Retinal pigment epithelial cell (primary cell): ENCODE results near the gene AAK1.

Experiments used
- DNase-seq: peaks from one replicate; pipeline ENCODE4 v3.0.0-alpha.2; 2010; ENCODE audit warnings: low read depth
- H3K4me3 ChIP-seq: 2 replicates; pipeline ENCODE4 v1.5.1; 2011; ENCODE audit warnings: mild to moderate bottlenecking, low read length, control low read depth, moderate library complexity
- CTCF ChIP-seq: conservative IDR thresholded peaks from 2 replicates; pipeline ENCODE4 v1.5.1; 2011; ENCODE audit warnings: low read depth, low read length, control low read depth, inconsistent platforms

AAK1 gene

GRCh38 chr2:69471793-69472192, 171.7 kb downstream of the AAK1 start:
- H3K4me3 ChIP-seq: no peak overlapping the region
- no peak for DNase-seq
- no peak for TF ChIP-seq CTCF

- H3K4me3 ChIP-seq: no peak overlapping the region
- TF ChIP-seq CTCF: no peak
- DNase-seq: no peak
Observed at GRCh38 chr2:69470911-69471310, 172.6 kb downstream of the AAK1 start.

- H3K4me3 ChIP-seq: no peak overlapping the region
- no peak for TF ChIP-seq CTCF
- no peak for DNase-seq
Observed at GRCh38 chr2:69469784-69470183, 173.8 kb downstream of the AAK1 start.

GRCh38 chr2:69469375-69469774, 174.2 kb downstream of the AAK1 start:
- TF ChIP-seq CTCF: no peak
- H3K4me3 ChIP-seq: no peak overlapping the region
- no peak for DNase-seq

- no peak for TF ChIP-seq CTCF
- no peak overlapping the region for H3K4me3 ChIP-seq
- no peak for DNase-seq
Observed at GRCh38 chr2:69466728-69467127, 176.8 kb downstream of the AAK1 start.

GRCh38 chr2:69465513-69466456, 177.8 kb downstream of the AAK1 start:
- TF ChIP-seq CTCF: no peak
- H3K4me3 ChIP-seq: no peak overlapping the region
- DNase-seq: no peak

- DNase-seq: no peak
- no peak overlapping the region for H3K4me3 ChIP-seq
- no peak for TF ChIP-seq CTCF
Observed at GRCh38 chr2:69464575-69464974, 179.0 kb downstream of the AAK1 start.
